ENCODE measurements around the gene NSUN3. TPM values are rescaled to one million over a fixed set of nuclear protein-coding genes. Genes with fewer than 3 reads are reported as not detected.

Gene NSUN3
- total and polyA plus RNA-seq, 2 of the 4 experiments (the other 2 are of a cell fraction) = 4.9 to 6.8 TPM

DNA sequence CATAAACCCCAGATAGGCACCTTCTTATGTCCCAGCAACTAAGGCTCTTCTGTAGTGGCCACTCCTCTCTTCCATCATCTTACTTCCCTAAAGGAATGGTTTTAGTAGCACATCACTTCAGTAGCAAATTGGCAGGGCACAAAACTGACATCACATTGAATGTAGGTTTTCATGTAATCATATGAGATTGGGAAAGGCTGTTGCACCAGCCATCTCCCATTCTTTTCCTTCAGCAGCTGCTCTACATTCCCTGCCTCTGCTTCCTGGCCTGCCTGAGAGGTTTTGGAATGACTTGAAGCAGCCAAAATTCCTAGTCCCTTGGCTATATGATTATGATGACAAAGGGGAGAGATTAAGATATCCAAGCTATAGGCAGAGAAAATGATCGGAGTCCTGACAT lies 36.5 kb downstream of the NSUN3 start:
- TF ChIP-seq, protein P1, sequence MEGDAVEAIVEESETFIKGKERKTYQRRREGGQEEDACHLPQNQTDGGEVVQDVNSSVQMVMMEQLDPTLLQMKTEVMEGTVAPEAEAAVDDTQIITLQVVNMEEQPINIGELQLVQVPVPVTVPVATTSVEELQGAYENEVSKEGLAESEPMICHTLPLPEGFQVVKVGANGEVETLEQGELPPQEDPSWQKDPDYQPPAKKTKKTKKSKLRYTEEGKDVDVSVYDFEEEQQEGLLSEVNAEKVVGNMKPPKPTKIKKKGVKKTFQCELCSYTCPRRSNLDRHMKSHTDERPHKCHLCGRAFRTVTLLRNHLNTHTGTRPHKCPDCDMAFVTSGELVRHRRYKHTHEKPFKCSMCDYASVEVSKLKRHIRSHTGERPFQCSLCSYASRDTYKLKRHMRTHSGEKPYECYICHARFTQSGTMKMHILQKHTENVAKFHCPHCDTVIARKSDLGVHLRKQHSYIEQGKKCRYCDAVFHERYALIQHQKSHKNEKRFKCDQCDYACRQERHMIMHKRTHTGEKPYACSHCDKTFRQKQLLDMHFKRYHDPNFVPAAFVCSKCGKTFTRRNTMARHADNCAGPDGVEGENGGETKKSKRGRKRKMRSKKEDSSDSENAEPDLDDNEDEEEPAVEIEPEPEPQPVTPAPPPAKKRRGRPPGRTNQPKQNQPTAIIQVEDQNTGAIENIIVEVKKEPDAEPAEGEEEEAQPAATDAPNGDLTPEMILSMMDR (conservative IDR thresholded peaks at IDR 0.05; ENCODE audit: low read depth, low read length) = no peak
- TF ChIP-seq SMC3 (IDR thresholded peaks at IDR 0.05; ENCODE audit: low read depth, low read length) (no peak), RAD21 (IDR thresholded peaks at IDR 0.05; ENCODE audit: low read length) (no peak), MAFK (IDR thresholded peaks at IDR 0.05; ENCODE audit: low read depth, low read length) (no peak), NFE2L2 (IDR thresholded peaks at IDR 0.05; ENCODE audit: low read depth, low read length) (no peak), BHLHE40 (IDR thresholded peaks at IDR 0.05; ENCODE audit: low read depth, low read length) (no peak), FOS (IDR thresholded peaks at IDR 0.05; ENCODE audit: low read depth, low read length) (no peak), POLR2A (IDR thresholded peaks at IDR 0.05; ENCODE audit: low read depth, low read length) (no peak), MAZ (IDR thresholded peaks at IDR 0.05; ENCODE audit: borderline replicate concordance, low read depth, low read length) (no peak), CHD1 (IDR thresholded peaks at IDR 0.05; ENCODE audit: low read depth, low read length) (no peak), CEBPB (IDR thresholded peaks at IDR 0.05; ENCODE audit: low read depth, low read length) (no peak), RFX5 (IDR thresholded peaks at IDR 0.05; ENCODE audit: low read depth, low read length) (no peak), RCOR1 (IDR thresholded peaks at IDR 0.05; ENCODE audit: insufficient replicate concordance, low read length) (no peak), MXI1 (IDR thresholded peaks at IDR 0.05; ENCODE audit: borderline replicate concordance, low read depth, low read length) (no peak)
- TF ChIP-seq, protein P2, sequence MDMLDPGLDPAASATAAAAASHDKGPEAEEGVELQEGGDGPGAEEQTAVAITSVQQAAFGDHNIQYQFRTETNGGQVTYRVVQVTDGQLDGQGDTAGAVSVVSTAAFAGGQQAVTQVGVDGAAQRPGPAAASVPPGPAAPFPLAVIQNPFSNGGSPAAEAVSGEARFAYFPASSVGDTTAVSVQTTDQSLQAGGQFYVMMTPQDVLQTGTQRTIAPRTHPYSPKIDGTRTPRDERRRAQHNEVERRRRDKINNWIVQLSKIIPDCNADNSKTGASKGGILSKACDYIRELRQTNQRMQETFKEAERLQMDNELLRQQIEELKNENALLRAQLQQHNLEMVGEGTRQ (IDR thresholded peaks at IDR 0.05; ENCODE audit: low read depth, low read length) = no peak
- TF ChIP-seq, protein P3, sequence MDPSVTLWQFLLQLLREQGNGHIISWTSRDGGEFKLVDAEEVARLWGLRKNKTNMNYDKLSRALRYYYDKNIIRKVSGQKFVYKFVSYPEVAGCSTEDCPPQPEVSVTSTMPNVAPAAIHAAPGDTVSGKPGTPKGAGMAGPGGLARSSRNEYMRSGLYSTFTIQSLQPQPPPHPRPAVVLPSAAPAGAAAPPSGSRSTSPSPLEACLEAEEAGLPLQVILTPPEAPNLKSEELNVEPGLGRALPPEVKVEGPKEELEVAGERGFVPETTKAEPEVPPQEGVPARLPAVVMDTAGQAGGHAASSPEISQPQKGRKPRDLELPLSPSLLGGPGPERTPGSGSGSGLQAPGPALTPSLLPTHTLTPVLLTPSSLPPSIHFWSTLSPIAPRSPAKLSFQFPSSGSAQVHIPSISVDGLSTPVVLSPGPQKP (IDR thresholded peaks at IDR 0.05; ENCODE audit: borderline replicate concordance, low read depth, low read length) = no peak
- Histone ChIP-seq H3K9ac (ENCODE audit: low read depth, low read length) (no peak overlapping the region), H3K79me1 (ENCODE audit: low read depth in 1 of 2, low read length in 2 of 2) (no peaks in the 10 kb centered on the region), H3K4me2 (ENCODE audit: low read depth, low read length) (no peak overlapping the region), H4K8ac (ENCODE audit: low read depth in 2 of 2, low read length in 2 of 2) (no peak overlapping the region), H3K14ac (replicated peaks; ENCODE audit: low read depth, low read length) (no peak overlapping the region), H2BK5ac (ENCODE audit: low read depth, low read length, poor library complexity, severe bottlenecking) (no peak overlapping the region), H4K20me1 (ENCODE audit: insufficient read depth, low read length) (no peaks in the 10 kb centered on the region), H4K5ac (ENCODE audit: low read depth, low read length) (no peak overlapping the region), H3K56ac (ENCODE audit: extremely low read depth, insufficient read depth, low read length) (no peak overlapping the region), H3K9me1 (ENCODE audit: insufficient read depth, low read length) (no peaks in the 10 kb centered on the region), H2AK9ac (replicated peaks; ENCODE audit: low read depth, low read length, poor library complexity) (no peak overlapping the region), H3K18ac (ENCODE audit: low read depth, low read length) (no peak overlapping the region), H2AK5ac (ENCODE audit: low read depth, low read length) (no peak overlapping the region), H3K23ac (ENCODE audit: low read depth, low read length) (no peak overlapping the region), H2BK15ac (ENCODE audit: low read depth, low read length) (no peak overlapping the region), H3K4me3 (ENCODE audit: insufficient read depth, low read depth, low read length) (no peak overlapping the region), H3K9me3 (ENCODE audit: control insufficient read depth, insufficient read depth, low read length) (no peaks in the 10 kb centered on the region), H3K36me3 (ENCODE audit: control insufficient read depth, insufficient read depth, low read length) (peaks cover 14% of the 10 kb centered on the region), H2BK20ac (ENCODE audit: low read depth, low read length) (no peak overlapping the region), H3K4me1 (ENCODE audit: control insufficient read depth, insufficient read depth, low read length) (no peaks in the 10 kb centered on the region), H2BK120ac (ENCODE audit: low read depth, low read length) (no peak overlapping the region), H4K91ac (ENCODE audit: insufficient read depth, low read depth, low read length) (no peak overlapping the region), H3K4ac (ENCODE audit: low read depth, low read length) (no peak overlapping the region), H2AFZ (replicated peaks; ENCODE audit: low read length, poor library complexity) (no peak overlapping the region), H3K27me3 (ENCODE audit: control insufficient read depth, insufficient read depth, low read length) (no peaks in the 10 kb centered on the region), H3K27ac (ENCODE audit: insufficient read depth, low read length) (no peak overlapping the region)
- ChIA-PET CTCF (no interaction called here), POLR2A (ENCODE audit: unreplicated experiment) (no interaction called here)
- dilution Hi-C loops (cut with HindIII; ENCODE audit: low sequenced_read_pairs, unreplicated experiment) (no loop called here), intact Hi-C loops (cut with micrococcal nuclease) (no loop called here), in situ Hi-C loops (cut with MboI; ENCODE audit: low sequenced_read_pairs) (no loop called here)
- ATAC-seq (ENCODE audit: low read depth) (no peak), DNase-seq (no peak)
- no CpG with 5 or more reads among the region's 1 CpG for WGBS, 2 experiments (ENCODE audit: extremely low coverage in 2 of 2, insufficient read length in 1 of 2)
- no TSS peak for BruUV-seq (replicated peaks)
